ENCODE measurements around the gene TAF4. TPM values are rescaled to one million over a fixed set of nuclear protein-coding genes. Genes with fewer than 3 reads are reported as not detected.

Gene TAF4
- total RNA-seq, 1 donor from 2014 or later, result 9.6 TPM

DNA sequence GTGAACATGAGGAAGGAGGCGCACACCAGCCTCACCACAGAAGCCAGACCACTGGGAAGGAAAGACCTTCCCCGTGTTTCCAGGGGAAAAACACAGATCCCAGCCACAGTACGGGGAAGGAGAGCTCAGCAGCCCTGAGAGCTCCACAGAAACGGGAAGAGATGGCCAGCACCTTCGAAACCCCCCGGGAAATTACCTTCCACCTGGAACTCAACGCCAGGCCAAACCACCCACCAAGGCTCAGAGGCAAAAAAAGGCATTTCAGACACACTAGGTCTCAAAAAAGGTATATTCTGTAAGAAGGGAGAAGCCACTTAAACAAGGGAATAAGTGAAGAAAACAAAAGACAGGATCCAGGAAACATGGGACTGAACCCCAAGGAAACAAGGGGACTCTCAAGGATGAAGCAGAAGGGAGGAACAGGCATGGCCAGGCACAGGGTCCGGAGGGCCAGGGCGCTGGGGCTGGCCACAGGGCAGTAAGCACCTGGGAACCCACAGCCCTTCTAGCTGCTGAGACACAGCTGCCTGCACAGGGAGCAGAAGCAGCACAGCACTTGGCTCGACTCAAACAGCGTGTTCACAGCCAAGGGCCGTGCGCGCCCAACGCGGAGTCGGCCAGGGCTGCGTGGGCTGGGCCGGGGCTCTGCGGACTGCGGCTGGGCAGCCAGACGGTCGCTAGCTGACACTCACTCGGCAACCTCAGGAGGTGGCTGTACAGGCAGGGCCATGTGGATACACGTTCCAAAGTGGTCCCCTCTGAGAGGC lies 44.6 kb downstream of the TAF4 start:
- H3K4me1 ChIP-seq, result peaks cover 41% of the 10 kb centered on the region

DNA sequence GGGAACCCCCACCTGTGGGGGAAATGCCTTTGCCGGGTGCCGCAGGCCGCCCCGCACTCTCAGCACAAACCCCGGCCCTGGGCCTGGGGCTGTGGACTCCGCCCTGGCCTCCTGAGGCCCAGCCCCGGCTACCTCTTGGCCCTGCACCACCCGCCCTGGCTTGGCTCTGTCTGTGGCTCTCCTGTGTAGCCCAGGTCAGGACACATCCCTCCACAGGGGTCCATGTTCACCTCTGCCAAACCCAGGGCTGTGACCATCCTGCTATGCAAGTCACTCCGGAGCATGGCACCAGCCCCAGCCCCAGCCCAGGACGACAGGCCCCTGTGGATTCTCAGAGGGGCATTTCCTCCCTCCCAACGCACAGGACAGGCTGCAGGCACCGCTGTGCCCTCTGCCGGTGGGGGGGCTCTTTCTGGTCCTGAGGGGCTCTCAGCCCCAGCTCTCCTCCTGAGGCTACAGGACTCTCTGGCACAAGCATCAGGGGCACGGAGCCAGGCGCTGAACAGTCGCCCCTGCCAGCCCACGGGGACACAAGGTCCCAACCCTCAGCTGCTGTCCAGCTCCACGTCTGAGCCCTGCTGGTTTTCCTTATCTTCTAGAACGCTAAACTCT lies 45.7 kb downstream of the TAF4 start:
- intact Hi-C loops (cut with DNase I), result no loop called here
- peaks cover 31% of the 10 kb centered on the region for H3K4me1 ChIP-seq
- no peaks in the 10 kb centered on the region for H3K27me3 ChIP-seq
- H3K9me3 ChIP-seq, result no peaks in the 10 kb centered on the region
- H3K27ac ChIP-seq, result no peak overlapping the region
- no peak for DNase-seq (ENCODE audit: extremely low spot score in 2 of 2)
- no peak overlapping the region for H3K4me3 ChIP-seq
- no peak for TF ChIP-seq POLR2A (IDR thresholded peaks at IDR 0.05)
- no peak for TF ChIP-seq CTCF (IDR thresholded peaks at IDR 0.05)
- no peak for TF ChIP-seq POLR2AphosphoS5 (IDR thresholded peaks at IDR 0.05; ENCODE audit: insufficient read depth in 1 of 2, low read depth in 1 of 2)
- H3K36me3 ChIP-seq, result no peaks in the 10 kb centered on the region

More for the DNA sequence above, 44.6 kb downstream of the TAF4 start:
- H3K4me3 ChIP-seq, result no peak overlapping the region
- TF ChIP-seq CTCF (IDR thresholded peaks at IDR 0.05) (no peak), POLR2A (IDR thresholded peaks at IDR 0.05) (no peak), POLR2AphosphoS5 (IDR thresholded peaks at IDR 0.05; ENCODE audit: insufficient read depth in 1 of 2, low read depth in 1 of 2) (no peak)
- H3K27me3 ChIP-seq, result no peaks in the 10 kb centered on the region
- intact Hi-C loops (cut with DNase I), result no loop called here
- DNase-seq (ENCODE audit: extremely low spot score in 2 of 2), result no peak
- no peaks in the 10 kb centered on the region for H3K9me3 ChIP-seq
- H3K27ac ChIP-seq, result no peak overlapping the region
- no peaks in the 10 kb centered on the region for H3K36me3 ChIP-seq

DNA sequence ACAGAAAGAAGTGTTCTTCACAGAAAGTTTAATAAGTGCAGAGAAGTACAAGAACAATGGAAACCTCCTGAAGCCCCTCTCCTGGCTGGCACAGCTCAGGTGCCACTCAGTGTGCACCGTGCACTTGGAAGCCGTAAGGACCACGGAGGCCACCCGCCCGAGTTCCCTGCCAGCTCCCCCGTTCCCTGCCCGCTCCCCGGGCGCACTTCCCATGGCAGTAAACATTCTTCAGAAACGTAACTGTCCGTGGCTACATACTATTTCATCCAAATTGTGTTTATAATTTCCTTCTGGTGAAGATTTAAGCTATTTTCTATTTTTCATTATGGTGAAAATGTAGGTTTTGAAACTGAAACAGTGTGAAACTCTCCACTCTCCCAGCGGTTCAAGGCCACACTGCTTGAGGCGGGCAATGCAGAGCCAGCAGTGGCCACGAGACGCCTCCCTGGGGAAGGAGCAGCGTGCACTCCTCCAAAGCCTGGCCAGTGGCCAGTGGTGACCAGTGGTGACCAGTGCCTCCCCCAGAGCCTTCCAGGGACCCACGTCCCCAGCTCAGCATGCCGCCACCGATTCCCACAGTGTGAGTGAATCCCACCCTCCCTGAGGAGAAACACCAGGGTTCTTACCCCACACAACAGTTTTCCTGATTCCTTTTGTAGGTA lies 46.4 kb downstream of the TAF4 start:
- no peaks in the 10 kb centered on the region for H3K27me3 ChIP-seq
- no peaks in the 10 kb centered on the region for H3K9me3 ChIP-seq
- H3K4me3 ChIP-seq, result no peak overlapping the region
- TF ChIP-seq POLR2A (IDR thresholded peaks at IDR 0.05) (no peak), CTCF (IDR thresholded peaks at IDR 0.05) (no peak), POLR2AphosphoS5 (IDR thresholded peaks at IDR 0.05; ENCODE audit: insufficient read depth in 1 of 2, low read depth in 1 of 2) (no peak)
- H3K4me1 ChIP-seq, result peaks cover 29% of the 10 kb centered on the region
- no peak overlapping the region for H3K27ac ChIP-seq
- no peaks in the 10 kb centered on the region for H3K36me3 ChIP-seq
- intact Hi-C loops (cut with DNase I), result no loop called here
- DNase-seq (ENCODE audit: extremely low spot score in 2 of 2), result no peak

DNA sequence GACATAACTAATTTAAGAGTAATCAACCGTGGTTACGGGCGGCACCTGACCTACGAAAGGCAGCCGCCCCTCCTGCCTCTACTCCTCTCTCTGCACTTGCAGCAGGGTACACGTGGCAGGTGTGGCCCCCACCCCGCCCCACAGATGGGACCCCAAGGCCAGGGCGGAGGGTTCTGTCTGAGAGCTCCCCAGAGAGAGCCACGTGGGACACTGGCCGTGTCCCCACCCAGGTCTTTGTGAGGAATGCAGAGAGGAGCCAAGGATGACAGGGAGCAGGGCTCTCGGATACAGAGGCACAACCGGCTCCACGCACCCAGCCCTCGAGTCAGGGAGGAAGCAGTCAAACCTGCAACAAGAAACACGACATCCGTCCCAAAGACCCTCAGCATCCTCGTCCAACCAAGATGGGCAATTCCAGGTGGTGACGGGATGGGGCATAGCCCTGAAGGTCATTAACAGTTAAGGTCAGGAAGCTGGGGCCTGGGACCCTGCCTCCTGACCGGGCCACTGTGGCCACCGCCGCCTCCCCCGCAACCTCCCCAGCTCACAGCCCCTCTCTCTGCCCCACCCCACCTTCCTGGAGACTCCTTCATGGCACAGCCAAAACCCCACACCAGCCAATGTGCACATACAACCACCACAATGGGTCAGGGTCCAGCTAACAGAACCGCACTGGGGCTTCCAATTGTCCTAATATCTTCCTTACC lies 47.1 kb downstream of the TAF4 start:
- H3K9me3 ChIP-seq, result no peaks in the 10 kb centered on the region
- TF ChIP-seq POLR2A (IDR thresholded peaks at IDR 0.05) (no peak), POLR2AphosphoS5 (IDR thresholded peaks at IDR 0.05; ENCODE audit: insufficient read depth in 1 of 2, low read depth in 1 of 2) (no peak), CTCF (IDR thresholded peaks at IDR 0.05) (no peak)
- intact Hi-C loops (cut with DNase I), result no loop called here
- no peaks in the 10 kb centered on the region for H3K27me3 ChIP-seq
- H3K4me3 ChIP-seq, result no peak overlapping the region
- no peak overlapping the region for H3K27ac ChIP-seq
- H3K4me1 ChIP-seq, result peaks cover 29% of the 10 kb centered on the region
- DNase-seq (ENCODE audit: extremely low spot score in 2 of 2), result no peak
- H3K36me3 ChIP-seq, result no peaks in the 10 kb centered on the region

Measured in vagina (tissue), 2 donors.